NCI-H2107 treated with DMSO at 0.1 percent for 48 hours (cell line): Measurements from ENCODE around the gene CCL2.

Experiments used
- DNase-seq: peaks from one replicate; lab custom pipeline; 2025; ENCODE audit not compliant: unreplicated experiment; lab: John Stamatoyannopoulos, UW

Gene CCL2

GRCh38 chr17:34237458-34237857, 17.6 kb upstream of the CCL2 start:
- no peak for DNase-seq

GRCh38 chr17:34241062-34241461, 14.0 kb upstream of the CCL2 start:
- no peak for DNase-seq

GRCh38 chr17:34242587-34243363, 12.3 kb upstream of the CCL2 start:
- DNase-seq, result no peak

- DNase-seq, result no peak
Observed at GRCh38 chr17:34243364-34244320, 11.4 kb upstream of the CCL2 start.

GRCh38 chr17:34245351-34245905, 9.7 kb upstream of the CCL2 start:
- DNase-seq, result no peak

- DNase-seq, result no peak
Observed at GRCh38 chr17:34246446-34246845, 8.6 kb upstream of the CCL2 start.

- no peak for DNase-seq
Observed at GRCh38 chr17:34246881-34247280, 8.2 kb upstream of the CCL2 start.

- no peak for DNase-seq
Observed at GRCh38 chr17:34248511-34249024, 6.5 kb upstream of the CCL2 start.

- no peak for DNase-seq
Observed at GRCh38 chr17:34249061-34249460, 6.0 kb upstream of the CCL2 start.

- DNase-seq, result no peak
Observed at GRCh38 chr17:34249478-34249877, 5.6 kb upstream of the CCL2 start.

- no peak for DNase-seq
Observed at GRCh38 chr17:34251186-34251585, 3.9 kb upstream of the CCL2 start.

- no peak for DNase-seq
Observed at GRCh38 chr17:34252095-34252443, 3.0 kb upstream of the CCL2 start.

GRCh38 chr17:34252444-34253138, 2.5 kb upstream of the CCL2 start:
- DNase-seq, result no peak

GRCh38 chr17:34253139-34253525, 2.0 kb upstream of the CCL2 start:
- no peak for DNase-seq

GRCh38 chr17:34254146-34254545, 939 bp upstream of the CCL2 start:
- no peak for DNase-seq

GRCh38 chr17:34255381-34255732, 272 bp downstream of the CCL2 start:
- DNase-seq, result no peak

- no peak for DNase-seq
Observed at GRCh38 chr17:34255841-34256240, 756 bp downstream of the CCL2 start.

- no peak for DNase-seq
Observed at GRCh38 chr17:34257299-34257985, 2.4 kb downstream of the CCL2 start.

- DNase-seq, result no peak
Observed at GRCh38 chr17:34257986-34258326, 2.9 kb downstream of the CCL2 start.

- DNase-seq, result no peak
Observed at GRCh38 chr17:34259146-34259545, 4.1 kb downstream of the CCL2 start.

- DNase-seq, result no peak
Observed at GRCh38 chr17:34260861-34261260, 5.8 kb downstream of the CCL2 start.
